ENCODE data around the gene HYAL3.

Gene HYAL3

DNA sequence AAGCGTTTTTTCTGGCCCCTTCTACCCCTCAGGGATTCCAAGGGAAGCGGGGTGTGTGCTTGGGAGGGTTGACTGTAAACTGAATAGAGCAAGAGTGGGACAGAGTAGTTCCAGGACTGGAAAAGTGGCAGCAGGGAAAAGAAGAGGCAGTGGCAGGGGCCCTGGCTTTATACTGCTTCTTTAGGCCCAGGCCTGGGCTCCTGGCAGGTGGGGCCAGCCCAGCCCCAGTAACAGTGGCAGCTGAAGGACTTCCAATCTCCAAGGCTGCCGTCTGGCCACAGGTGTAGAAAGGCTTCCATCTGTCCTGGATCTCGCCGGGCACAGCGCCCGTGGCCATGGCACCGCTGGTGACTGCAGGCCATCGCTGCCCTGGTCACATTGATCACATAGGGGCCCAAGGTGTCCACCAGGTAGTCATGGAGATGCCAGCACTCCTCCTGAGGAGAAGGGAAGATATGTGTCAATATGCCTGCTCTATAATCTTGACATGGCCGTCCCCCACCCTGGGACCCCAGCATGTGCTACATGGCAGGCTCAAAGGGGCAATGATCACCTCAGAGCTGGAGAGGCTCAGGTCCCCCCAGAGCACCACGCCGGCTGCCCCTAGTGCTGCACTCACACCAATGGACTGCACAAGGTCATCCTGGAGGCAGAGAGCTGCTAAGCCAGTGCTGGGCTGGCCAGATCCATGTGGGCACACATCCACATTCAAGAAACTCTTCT is 6.0 kb downstream of the HYAL3 start:
- no peak for TF ChIP-seq CTCF (conservative IDR thresholded peaks at IDR 0.05; ENCODE audit: low read depth, low read length)
- no peak for DNase-seq (ENCODE audit: low read depth)
- no peak overlapping the region for H3K4me3 ChIP-seq (ENCODE audit: low read length)

- no peak for TF ChIP-seq CTCF (conservative IDR thresholded peaks at IDR 0.05; ENCODE audit: low read depth, low read length)
- peak within 1 kb of the TSS; percentile 82 for H3K4me3 ChIP-seq (ENCODE audit: low read length)
- peak; percentile 92 for DNase-seq (ENCODE audit: low read depth)
Observed at GRCh38 chr3:50292159-50293078, 6.8 kb downstream of the HYAL3 start, which contains the start of gene IFRD2. Gene IFRD2, minus strand, starts transcription at chr3:50292429. Its CDS starts 155 bp downstream, at chr3:50292274.

DNA sequence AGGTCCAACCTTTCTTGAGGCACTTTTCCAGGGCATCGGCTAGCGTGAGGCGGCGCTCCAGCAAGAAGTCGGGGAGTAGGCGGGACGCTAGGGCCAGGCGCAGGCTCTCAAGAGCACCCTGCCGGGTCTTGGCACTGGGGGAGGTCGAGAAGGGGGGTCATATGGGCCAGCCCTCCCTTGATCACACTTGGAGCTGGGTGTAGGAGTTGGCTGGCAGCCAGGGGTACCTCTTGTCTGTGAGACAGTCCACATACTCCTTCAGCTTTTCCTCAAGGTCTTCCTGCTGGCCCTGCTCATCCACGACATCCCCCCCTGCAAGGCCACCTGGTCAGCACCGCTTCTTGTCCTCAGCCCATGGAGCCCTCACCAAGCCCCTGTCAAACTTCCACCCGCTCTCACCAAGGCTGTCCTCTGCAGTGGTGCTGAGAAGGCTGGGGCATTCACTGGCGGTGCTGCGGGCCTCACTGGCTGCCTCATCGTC is 9.0 kb downstream of the HYAL3 start:
- no peak overlapping the region for H3K4me3 ChIP-seq (ENCODE audit: low read length)
- DNase-seq (ENCODE audit: low read depth) = no peak
- TF ChIP-seq CTCF (conservative IDR thresholded peaks at IDR 0.05; ENCODE audit: low read depth, low read length) = no peak

DNA sequence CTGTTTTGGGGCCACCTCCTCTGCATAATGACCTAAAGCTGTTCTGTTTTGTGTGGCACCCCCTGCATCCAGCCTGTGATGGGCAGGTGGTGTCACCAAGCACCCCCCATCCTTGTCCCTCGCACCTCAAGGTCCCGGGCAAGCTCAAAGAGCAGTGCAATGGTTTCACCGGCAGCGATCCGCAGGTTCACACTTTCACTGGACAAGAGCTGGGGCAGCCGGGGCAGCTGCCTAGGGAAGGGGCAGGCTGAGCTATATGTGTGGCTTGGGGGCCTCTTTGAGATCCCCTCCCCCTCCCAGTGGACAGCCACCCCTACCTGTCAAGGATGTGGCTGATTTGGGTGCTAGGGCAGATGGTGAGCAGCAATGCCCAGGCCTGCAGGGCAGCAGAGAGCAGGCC is 10.1 kb downstream of the HYAL3 start:
- no peak overlapping the region for H3K4me3 ChIP-seq (ENCODE audit: low read length)

DNA sequence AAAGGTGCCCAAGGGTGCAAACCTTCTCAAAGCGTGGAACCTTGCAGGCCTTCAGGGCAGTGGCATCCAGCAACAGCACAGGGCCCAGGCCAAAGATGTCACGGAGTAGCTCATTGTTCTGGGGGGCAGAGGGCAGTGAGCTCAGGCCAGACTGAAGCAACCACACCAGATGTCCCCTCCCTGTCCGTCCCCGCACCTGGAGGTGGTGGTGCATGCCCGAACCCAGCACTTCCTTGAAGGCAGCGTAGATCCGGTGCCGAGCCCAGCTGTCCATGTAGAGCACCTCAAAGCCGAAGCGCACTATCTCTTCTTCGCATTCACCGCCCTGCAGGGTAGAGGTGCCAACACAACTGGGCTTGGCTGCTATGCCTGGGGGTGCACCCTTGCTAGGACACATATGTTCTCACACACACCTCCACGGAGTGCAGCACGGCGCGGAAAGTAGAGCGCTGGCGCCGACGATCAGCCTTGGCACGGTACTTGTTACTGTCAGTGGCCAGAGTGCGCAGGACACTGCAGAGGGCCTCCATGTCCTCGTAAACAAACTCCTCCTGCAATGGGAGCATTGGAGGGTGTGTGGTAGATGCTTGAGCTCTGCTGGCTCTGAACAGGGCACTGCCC is 10.7 kb downstream of the HYAL3 start:
- H3K4me3 ChIP-seq (ENCODE audit: low read length) = no peak overlapping the region
- TF ChIP-seq CTCF (conservative IDR thresholded peaks at IDR 0.05; ENCODE audit: low read depth, low read length) = no peak
- DNase-seq (ENCODE audit: low read depth) = no peak

More for the DNA sequence above, 10.1 kb downstream of the HYAL3 start:
- DNase-seq (ENCODE audit: low read depth) = no peak
- no peak for TF ChIP-seq CTCF (conservative IDR thresholded peaks at IDR 0.05; ENCODE audit: low read depth, low read length)

- DNase-seq (ENCODE audit: low read depth) = no peak
- no peak for TF ChIP-seq CTCF (conservative IDR thresholded peaks at IDR 0.05; ENCODE audit: low read depth, low read length)
- no peak overlapping the region for H3K4me3 ChIP-seq (ENCODE audit: low read length)
Observed at GRCh38 chr3:50287262-50287661, 11.9 kb downstream of the HYAL3 start.
